Islet precursor cell (in vitro differentiated cells): Measurements from ENCODE around the gene GPR61.

Experiments used
- DNase-seq: peaks from one replicate; pipeline ENCODE4 v3.0.0-alpha.2; 2018

GPR61 gene

GRCh38 chr1:109537450-109538178 lies 2.1 kb upstream of the GPR61 start:
- DNase-seq: no peak

GRCh38 chr1:109538827-109539555 lies 681 bp upstream of the GPR61 start:
- DNase-seq: no peak

- no peak for DNase-seq
These were observed 1.4 kb downstream of the GPR61 start for GRCh38 chr1:109541102-109541501.

- no peak for DNase-seq
These were observed 3.0 kb downstream of the GPR61 start for GRCh38 chr1:109542657-109543056.

GRCh38 chr1:109543283-109543987 lies 3.8 kb downstream of the GPR61 start:
- no peak for DNase-seq

- no peak for DNase-seq
These were observed 4.5 kb downstream of the GPR61 start for GRCh38 chr1:109543988-109544735.

- peak; percentile 90 for DNase-seq
These were observed 6.8 kb downstream of the GPR61 start for GRCh38 chr1:109546311-109547109.

- no peak for DNase-seq
These were observed 8.0 kb downstream of the GPR61 start for GRCh38 chr1:109547463-109548320.

- DNase-seq: peak; percentile 98
These were observed 8.9 kb downstream of the GPR61 start, which contains the start of gene GNAI3 for GRCh38 chr1:109548321-109549267. Gene GNAI3 (plus strand): TSS chr1:109548615. CDS start chr1:109548721, 106 bp downstream.

GRCh38 chr1:109556563-109556962 lies 16.9 kb downstream of the GPR61 start:
- DNase-seq: no peak

GRCh38 chr1:109557520-109557919 lies 17.8 kb downstream of the GPR61 start:
- no peak for DNase-seq

GRCh38 chr1:109559995-109560394 lies 20.3 kb downstream of the GPR61 start:
- DNase-seq: no peak

GRCh38 chr1:109564194-109564878 lies 24.7 kb downstream of the GPR61 start:
- peak; percentile 68 for DNase-seq

GRCh38 chr1:109565241-109565640 lies 25.6 kb downstream of the GPR61 start:
- no peak for DNase-seq

GRCh38 chr1:109566982-109567381 lies 27.3 kb downstream of the GPR61 start:
- no peak for DNase-seq

- no peak for DNase-seq
These were observed 28.4 kb downstream of the GPR61 start for GRCh38 chr1:109567877-109568672.

- no peak for DNase-seq
These were observed 29.7 kb downstream of the GPR61 start for GRCh38 chr1:109569323-109569722.

GRCh38 chr1:109570414-109570813 lies 30.7 kb downstream of the GPR61 start:
- DNase-seq: peak; percentile 54
